ENCODE measurements around the gene ITPR1.
A peak's percentile ranks its signal among the peaks of the same experiment; 100 is the strongest.

ITPR1 gene

GRCh38 chr3:4534906-4535305, 41.8 kb downstream of the ITPR1 start:
- no peak for FAIRE-seq

GRCh38 chr3:4536260-4536659, 43.1 kb downstream of the ITPR1 start:
- no peak for FAIRE-seq

DNA sequence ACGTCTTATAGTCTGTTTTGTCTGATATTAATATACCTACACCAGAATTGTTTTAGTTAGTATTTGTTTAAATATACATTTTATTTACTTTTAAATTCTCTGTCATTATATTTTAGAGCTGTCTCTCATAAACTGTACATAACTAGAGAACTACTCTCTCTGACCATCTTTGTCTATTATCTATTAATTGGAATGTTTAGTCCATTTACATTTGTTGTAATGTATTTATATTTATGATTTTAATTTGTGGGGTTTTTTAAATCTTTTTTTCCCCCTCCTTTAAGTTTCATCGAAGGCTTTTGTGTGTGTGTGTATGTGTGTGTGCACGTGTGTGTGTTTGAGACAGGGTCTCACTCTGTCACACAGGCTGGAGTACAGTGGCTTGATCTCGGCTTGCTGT, 47.1 kb downstream of the ITPR1 start:
- FAIRE-seq, result peak; percentile 59

- FAIRE-seq, result no peak
Observed at GRCh38 chr3:4543110-4543509, 50.0 kb downstream of the ITPR1 start.

GRCh38 chr3:4546346-4547178, 53.4 kb downstream of the ITPR1 start:
- FAIRE-seq, result no peak

- FAIRE-seq, result no peak
Observed at GRCh38 chr3:4547799-4548198, 54.7 kb downstream of the ITPR1 start.

DNA sequence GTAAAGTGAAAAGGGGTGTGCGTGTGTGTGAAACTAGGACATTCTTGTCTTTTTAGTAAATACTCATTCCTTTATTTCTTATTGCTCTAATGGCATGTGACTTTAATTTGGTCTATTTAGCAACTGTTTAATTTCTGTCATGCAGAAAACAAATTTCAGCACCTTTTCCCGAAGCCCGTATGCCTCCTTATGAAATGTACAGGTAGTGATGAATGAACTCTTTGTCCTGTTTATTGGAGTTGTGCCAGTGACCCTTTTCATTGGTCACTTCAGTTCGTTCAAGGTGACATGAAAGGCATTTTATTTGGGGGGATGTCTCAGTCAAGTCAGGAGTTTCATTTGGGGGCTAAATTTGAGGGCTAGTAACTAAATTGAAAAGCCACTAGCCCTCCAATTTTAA, 55.2 kb downstream of the ITPR1 start:
- no peak for FAIRE-seq

DNA sequence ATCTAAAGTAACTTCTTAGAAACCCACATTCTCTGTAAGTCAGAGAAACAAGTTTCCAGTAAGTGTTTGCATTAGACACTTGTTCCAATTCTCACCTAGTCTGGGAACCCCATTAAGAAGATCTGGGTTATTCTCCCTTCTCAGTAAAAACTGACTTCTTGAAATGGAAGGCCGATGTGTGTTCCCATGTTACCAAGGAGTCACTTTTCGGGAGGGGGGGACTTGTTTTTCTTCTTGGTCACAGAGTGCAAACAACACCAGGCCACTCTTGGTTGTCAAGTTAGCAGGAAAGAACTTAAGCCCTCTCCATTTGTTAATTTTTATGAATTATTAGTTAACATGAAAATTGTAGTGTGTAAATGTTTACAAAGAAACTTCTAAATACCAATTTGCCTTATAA, 55.6 kb downstream of the ITPR1 start:
- no peak for FAIRE-seq

DNA sequence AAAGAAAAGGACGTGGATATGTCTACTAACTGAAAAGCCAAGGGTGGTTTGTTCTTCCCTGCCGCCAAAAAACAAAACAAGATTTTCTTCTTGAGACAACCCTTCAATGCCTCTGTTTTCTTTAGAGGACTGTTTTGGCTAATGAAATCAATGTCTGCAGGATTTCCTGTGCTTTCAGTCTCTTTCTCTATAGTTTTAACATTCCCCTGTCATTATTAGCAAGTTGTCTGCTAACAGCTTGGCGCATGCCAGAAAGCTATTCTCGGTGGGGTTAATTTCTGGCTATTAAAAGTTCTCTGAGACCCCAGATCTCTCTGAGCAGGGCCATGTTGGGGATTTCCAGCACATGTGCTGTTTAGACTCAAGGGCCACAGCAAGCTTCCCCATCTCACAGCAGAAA, 56.7 kb downstream of the ITPR1 start:
- no peak for FAIRE-seq

DNA sequence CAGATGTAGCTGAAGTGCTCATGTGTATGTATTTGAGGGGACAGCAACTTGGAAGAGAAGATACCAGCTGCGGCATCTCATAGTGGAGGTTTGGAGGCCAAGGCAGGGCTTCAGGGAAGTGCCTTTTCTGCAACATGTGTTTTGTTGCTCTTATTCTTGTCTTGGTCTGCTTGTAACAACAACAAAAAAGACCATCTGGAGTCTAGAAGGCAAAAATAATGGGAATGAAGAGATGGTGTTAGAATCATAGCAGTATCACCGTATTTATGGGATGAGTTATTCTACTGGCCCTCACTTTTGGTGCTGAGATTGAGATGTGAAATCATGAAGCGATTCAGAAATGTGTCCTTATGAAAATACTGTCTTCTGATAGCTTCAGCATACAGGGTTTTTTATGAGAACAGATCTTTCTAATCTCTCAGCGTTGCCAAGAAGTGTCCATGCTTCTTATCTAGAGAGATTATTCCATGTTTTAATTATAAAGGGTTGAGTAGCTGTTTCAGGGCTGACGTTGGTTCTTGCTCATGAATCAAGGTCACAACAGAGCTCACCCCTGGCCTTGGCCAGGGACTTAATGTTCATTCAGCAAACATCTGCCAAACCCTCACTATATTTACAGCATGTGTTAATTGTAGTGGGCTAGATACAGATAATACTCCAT, 58.0 kb downstream of the ITPR1 start:
- no peak for FAIRE-seq

DNA sequence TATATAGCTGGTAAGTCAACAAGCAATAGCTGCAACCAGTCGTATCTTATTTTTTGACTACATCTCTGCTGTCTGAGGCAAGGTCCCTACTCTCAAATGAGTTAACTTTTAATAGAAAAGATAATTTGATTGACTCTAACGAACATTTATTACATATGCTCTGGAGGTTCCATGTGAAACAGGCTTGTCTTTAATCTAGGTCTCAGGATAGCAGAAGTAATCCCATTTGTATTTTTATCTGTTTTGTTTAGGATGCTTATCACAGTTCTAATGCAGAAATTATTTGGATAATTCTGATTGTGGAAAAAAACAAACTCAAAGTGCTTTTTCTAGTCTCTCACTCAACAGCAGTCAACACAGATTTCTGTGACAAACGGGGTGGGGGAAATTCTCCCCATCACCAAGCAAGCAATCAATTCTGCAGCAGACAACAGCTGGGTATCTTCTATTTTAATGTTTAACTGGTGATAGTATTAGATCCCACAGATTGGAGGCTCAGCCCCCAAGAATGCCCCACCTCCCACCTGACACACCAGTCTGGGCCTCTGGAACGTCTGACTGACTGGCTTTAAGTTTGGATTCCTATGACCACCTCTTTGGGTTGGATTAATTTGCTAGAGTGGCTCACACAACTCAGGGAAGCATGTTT, 58.8 kb downstream of the ITPR1 start:
- FAIRE-seq, result no peak

- no peak for FAIRE-seq
Observed at GRCh38 chr3:4552811-4553210, 59.7 kb downstream of the ITPR1 start.

GRCh38 chr3:4561661-4562060, 68.5 kb downstream of the ITPR1 start:
- FAIRE-seq, result no peak

DNA sequence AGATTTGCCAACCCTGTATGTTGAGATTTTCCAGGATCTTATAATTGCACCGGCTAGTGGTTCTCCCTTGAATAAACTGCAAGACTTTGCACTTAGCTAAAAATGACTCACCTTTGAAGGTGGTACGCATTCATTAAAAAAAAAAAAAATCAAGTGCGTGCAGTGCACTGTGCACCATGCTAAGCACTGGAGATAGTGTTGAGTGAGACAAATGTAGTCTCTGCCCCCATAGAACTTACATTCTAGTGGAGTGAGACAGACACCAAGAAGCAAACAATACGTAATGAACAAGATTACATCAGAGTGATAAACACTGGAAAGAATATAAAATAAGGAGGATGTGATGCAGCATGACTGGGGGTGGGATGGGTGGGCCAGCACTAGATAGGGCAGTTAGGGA, 69.4 kb downstream of the ITPR1 start:
- FAIRE-seq, result no peak

GRCh38 chr3:4564270-4564669, 71.1 kb downstream of the ITPR1 start:
- FAIRE-seq, result no peak

DNA sequence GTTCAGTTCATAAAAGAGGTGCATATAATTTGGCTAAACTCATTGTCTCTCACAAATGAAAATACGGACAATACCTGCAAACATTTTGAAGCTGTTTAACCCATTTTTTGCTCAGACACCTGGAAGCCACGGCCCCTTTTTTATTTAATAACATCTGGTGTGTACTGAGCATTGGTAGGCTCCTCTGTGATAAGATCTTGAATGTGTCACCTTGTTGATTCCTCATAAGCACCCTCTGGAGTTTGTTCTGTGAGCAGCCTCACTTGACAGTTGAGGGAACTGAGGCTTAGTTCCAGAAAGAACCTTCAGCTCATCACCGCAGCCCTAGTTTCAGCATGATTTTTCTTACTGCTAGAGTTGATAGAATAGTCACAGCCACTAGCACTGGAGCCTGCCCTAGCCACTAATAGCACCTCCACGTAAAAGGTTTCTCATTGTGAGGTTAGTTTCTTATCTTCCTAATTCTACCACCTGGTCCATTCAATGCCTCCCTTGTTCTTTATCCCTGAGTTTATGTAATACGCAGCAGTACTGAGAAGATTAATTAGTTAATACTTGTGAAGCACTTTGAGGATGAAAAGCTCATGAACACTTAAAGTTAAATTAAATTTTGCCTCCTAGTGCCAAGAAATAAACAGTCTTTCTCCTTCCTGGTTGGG, 71.9 kb downstream of the ITPR1 start:
- FAIRE-seq, result no peak

DNA sequence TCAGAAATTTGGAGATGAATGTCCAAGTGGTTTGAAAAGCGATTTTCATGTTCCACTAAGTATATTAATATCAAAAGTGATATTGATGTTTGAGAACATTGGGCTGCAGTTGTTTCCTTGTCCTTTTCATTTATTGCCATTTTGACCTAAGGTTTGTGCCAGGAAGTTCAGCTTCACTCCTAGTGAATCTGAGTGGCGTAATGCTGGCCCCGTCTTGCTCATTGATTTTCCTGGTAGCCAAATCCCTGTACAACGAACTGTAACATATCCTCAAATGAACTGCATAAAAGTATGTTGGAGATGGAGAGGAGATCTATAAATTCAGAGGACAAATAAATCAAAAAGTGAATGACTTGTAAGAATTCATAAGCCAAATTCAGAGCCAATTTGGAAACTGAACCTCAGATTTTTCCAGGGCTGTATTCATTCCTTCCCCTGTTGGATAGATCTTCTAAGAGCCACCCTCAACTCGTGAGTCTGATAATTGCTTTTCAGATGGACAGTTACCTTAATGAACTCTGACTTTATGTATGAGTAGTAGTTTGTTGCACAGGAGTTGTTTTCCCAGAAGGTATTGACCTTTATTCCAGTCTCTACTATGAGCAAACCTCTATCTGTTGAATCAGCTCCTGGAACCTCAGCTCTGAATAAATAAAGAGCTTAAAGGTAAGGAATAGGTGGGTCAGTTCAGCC, 72.8 kb downstream of the ITPR1 start:
- FAIRE-seq, result no peak

DNA sequence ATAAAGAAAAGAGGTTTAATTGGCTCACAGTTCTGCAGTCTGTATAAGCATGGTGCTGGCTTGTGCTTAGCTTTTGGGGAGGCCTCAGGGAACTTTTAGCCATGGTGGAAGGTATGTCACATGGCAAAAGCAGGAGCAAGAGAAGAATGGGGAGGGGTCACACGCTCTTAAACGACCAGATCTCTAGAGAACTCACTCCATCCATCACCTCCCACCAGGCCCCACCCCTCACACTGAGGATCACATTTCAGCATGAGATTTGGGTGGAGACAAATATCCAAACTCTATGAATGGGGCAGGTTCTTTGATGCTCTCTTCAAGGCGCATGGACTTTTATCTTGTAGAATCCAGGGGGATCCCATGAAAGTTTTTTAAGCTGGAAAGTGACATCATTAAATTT, 75.7 kb downstream of the ITPR1 start:
- FAIRE-seq, result no peak

GRCh38 chr3:4570840-4571621, 77.9 kb downstream of the ITPR1 start:
- FAIRE-seq, result no peak

GRCh38 chr3:4571690-4572334, 78.7 kb downstream of the ITPR1 start:
- FAIRE-seq, result no peak

GRCh38 chr3:4573153-4573552, 80.0 kb downstream of the ITPR1 start:
- FAIRE-seq, result no peak

All from endometrium (tissue), 2 donors.